ENCODE data around the gene KAT5.

Gene KAT5

DNA sequence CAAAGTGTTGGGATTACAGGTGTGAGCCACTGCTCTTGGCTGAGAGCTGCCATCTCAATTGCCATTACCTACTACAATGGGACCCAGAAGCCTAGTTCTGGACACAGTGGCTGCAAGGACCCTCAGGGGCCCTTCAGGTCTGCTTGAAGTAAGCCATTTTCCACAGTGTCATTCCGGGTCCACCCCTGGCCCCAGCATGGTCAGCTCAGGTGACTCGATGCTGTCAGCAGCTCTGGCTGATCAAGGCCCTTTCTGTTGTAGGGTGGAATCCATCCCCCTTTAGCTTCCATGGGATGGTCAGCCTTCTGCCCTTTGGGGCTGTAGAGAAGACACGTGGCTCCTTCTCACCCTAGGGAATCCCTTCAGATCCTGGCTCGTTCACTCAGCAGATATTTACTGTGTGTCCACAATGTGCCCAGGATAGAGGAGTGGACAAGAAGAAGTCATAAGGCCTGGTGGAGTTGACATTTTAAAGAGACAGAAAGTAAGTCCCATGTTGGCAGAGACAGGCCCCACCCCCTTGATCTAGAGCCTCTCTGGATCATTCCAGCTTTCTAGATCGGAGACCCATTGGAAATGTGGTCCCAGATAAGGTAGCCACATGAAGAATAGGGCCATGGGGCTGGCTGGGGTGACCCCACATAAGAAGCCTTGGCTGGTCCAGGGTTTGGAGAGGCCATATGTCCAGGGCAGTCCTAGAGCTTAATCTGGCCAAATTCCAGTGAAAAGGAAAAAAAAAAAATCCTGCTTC, 15.1 kb upstream of the KAT5 start:
- Histone ChIP-seq H3K4me1 (ENCODE audit: low read length) (no peaks in the 10 kb centered on the region), H3K36me3 (replicated peaks; ENCODE audit: low read depth, low read length) (no peaks in the 10 kb centered on the region), H3K27ac (ENCODE audit: low read length) (no peak overlapping the region), H3K79me2 (ENCODE audit: low read length) (no peaks in the 10 kb centered on the region), H3K9ac (ENCODE audit: low read length) (no peak overlapping the region), H3K9me3 (ENCODE audit: insufficient read depth, low read length) (peaks cover 4% of the 10 kb centered on the region; the same call in 1 of the 2 replicates), H3K4me2 (ENCODE audit: low read length) (no peak overlapping the region), H4K20me1 (ENCODE audit: insufficient read depth, low read length) (no peaks in the 10 kb centered on the region), H2AFZ (ENCODE audit: low read depth, low read length) (no peak overlapping the region; the same call in 1 of the 2 replicates), H3K27me3 (ENCODE audit: low read depth, low read length) (peaks cover 16% of the 10 kb centered on the region), H3K4me3 (ENCODE audit: low read length) (no peak overlapping the region)
- TF ChIP-seq, protein P1, sequence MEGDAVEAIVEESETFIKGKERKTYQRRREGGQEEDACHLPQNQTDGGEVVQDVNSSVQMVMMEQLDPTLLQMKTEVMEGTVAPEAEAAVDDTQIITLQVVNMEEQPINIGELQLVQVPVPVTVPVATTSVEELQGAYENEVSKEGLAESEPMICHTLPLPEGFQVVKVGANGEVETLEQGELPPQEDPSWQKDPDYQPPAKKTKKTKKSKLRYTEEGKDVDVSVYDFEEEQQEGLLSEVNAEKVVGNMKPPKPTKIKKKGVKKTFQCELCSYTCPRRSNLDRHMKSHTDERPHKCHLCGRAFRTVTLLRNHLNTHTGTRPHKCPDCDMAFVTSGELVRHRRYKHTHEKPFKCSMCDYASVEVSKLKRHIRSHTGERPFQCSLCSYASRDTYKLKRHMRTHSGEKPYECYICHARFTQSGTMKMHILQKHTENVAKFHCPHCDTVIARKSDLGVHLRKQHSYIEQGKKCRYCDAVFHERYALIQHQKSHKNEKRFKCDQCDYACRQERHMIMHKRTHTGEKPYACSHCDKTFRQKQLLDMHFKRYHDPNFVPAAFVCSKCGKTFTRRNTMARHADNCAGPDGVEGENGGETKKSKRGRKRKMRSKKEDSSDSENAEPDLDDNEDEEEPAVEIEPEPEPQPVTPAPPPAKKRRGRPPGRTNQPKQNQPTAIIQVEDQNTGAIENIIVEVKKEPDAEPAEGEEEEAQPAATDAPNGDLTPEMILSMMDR (IDR thresholded peaks at IDR 0.05; ENCODE audit: low read depth, low read length) = no peak
- TF ChIP-seq EZH2phosphoT487 (IDR thresholded peaks at IDR 0.05; ENCODE audit: low read depth) = no peak

DNA sequence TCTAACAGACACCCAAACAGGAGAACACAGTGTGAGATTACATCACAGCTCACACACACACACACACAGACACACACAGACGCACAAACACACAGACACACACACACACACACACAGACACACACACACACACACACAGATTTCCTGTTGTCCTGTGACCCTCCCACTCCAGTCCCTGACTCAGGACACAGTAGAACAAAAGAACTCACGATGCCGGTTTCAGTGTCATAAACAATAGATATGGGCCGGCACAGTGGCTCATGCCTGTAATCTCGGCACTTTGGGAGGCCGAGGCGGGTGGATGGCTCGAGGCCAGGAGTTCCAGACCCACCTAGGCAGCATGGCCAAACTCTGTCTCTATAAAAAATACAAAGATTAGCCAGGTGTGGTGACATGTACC, 13.8 kb upstream of the KAT5 start:
- H3K4me1 ChIP-seq (ENCODE audit: low read length) = peaks cover 7% of the 10 kb centered on the region
- TF ChIP-seq, protein P1 (IDR thresholded peaks at IDR 0.05; ENCODE audit: low read depth, low read length) = no peak
- no peak for TF ChIP-seq EZH2phosphoT487 (IDR thresholded peaks at IDR 0.05; ENCODE audit: low read depth)
- H3K9me3 ChIP-seq (ENCODE audit: insufficient read depth, low read length) = peaks cover 4% of the 10 kb centered on the region; the same call in 1 of the 2 replicates
- H3K9ac ChIP-seq (ENCODE audit: low read length) = no peak overlapping the region
- H2AFZ ChIP-seq (ENCODE audit: low read depth, low read length) = no peak overlapping the region
- no peak overlapping the region for H3K27ac ChIP-seq (ENCODE audit: low read length)
- H3K36me3 ChIP-seq (replicated peaks; ENCODE audit: low read depth, low read length) = no peaks in the 10 kb centered on the region
- H3K4me2 ChIP-seq (ENCODE audit: low read length) = no peak overlapping the region
- peaks cover 20% of the 10 kb centered on the region for H3K27me3 ChIP-seq (ENCODE audit: low read depth, low read length)
- no peaks in the 10 kb centered on the region for H4K20me1 ChIP-seq (ENCODE audit: insufficient read depth, low read length)
- no peak overlapping the region for H3K4me3 ChIP-seq (ENCODE audit: low read length)
- H3K79me2 ChIP-seq (ENCODE audit: low read length) = no peaks in the 10 kb centered on the region

DNA sequence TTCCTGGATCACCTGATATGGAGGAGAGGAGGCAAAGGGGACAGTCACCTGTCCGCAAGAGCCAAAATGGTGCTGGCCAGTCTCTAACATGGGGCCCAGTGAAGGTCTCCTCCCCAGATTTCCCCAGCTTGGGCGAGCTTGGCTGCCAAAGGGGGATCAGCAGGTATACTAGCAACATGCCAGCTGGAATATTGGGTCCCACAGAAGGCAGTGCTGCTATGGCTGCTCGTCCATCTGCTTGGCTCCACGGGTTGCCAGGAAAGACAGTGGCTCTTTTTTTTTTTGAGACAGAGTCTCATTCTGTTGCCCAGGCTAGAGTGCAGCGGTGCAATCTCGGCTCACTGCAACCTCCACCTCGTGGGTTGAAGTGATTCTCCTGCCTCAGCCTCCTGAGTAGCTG, 12.7 kb upstream of the KAT5 start:
- TF ChIP-seq, protein P1 (IDR thresholded peaks at IDR 0.05; ENCODE audit: low read depth, low read length) = no peak
- no peak for TF ChIP-seq EZH2phosphoT487 (IDR thresholded peaks at IDR 0.05; ENCODE audit: low read depth)
- Histone ChIP-seq H3K27me3 (ENCODE audit: low read depth, low read length) (peaks cover 20% of the 10 kb centered on the region), H3K9ac (ENCODE audit: low read length) (no peak overlapping the region), H3K4me2 (ENCODE audit: low read length) (no peak overlapping the region), H2AFZ (ENCODE audit: low read depth, low read length) (no peak overlapping the region), H3K9me3 (ENCODE audit: insufficient read depth, low read length) (peaks cover 4% of the 10 kb centered on the region; the same call in 1 of the 2 replicates), H3K36me3 (replicated peaks; ENCODE audit: low read depth, low read length) (no peaks in the 10 kb centered on the region), H3K4me1 (ENCODE audit: low read length) (peaks cover 10% of the 10 kb centered on the region), H4K20me1 (ENCODE audit: insufficient read depth, low read length) (no peaks in the 10 kb centered on the region), H3K27ac (ENCODE audit: low read length) (no peak overlapping the region), H3K79me2 (ENCODE audit: low read length) (no peaks in the 10 kb centered on the region), H3K4me3 (ENCODE audit: low read length) (no peak overlapping the region)

DNA sequence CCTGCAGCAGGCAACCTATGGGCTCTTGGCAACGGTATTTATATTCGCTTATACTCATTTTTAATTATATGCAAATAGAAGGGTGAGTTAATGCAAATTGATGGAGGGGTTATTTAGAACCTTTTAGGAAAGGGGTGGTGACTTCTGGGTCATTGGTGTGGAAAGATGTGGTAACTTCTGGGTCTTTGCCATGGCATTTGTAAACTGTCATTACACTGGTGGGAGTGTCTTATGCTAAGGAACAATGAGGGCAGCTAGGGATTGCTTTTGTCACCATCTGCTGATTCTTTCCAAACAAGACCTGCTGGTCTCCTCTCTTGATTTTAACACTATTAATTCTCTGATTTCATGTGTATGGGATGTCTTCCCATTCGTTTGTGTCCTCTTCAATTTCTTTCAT, 11.7 kb upstream of the KAT5 start:
- Histone ChIP-seq H4K20me1 (ENCODE audit: insufficient read depth, low read length) (no peaks in the 10 kb centered on the region), H3K27me3 (ENCODE audit: low read depth, low read length) (peaks cover 23% of the 10 kb centered on the region), H3K4me2 (ENCODE audit: low read length) (no peak overlapping the region), H3K9me3 (ENCODE audit: insufficient read depth, low read length) (peaks cover 4% of the 10 kb centered on the region; the same call in 1 of the 2 replicates), H3K4me1 (ENCODE audit: low read length) (peaks cover 10% of the 10 kb centered on the region), H3K36me3 (replicated peaks; ENCODE audit: low read depth, low read length) (no peaks in the 10 kb centered on the region), H2AFZ (ENCODE audit: low read depth, low read length) (no peak overlapping the region), H3K9ac (ENCODE audit: low read length) (no peak overlapping the region), H3K27ac (ENCODE audit: low read length) (no peak overlapping the region), H3K4me3 (ENCODE audit: low read length) (no peak overlapping the region), H3K79me2 (ENCODE audit: low read length) (no peaks in the 10 kb centered on the region)
- TF ChIP-seq EZH2phosphoT487 (IDR thresholded peaks at IDR 0.05; ENCODE audit: low read depth) = no peak
- TF ChIP-seq, protein P1 (IDR thresholded peaks at IDR 0.05; ENCODE audit: low read depth, low read length) = no peak
